HepG2 (cell line): ENCODE measurements around the gene LHFPL2. TPM values are rescaled to one million over a fixed set of nuclear protein-coding genes. Genes with fewer than 3 reads are reported as not detected.

Source experiments
- ADNP ChIP-seq: sonication (generic); formaldehyde crosslinking; IDR thresholded peaks from 2 replicates; pipeline ENCODE4 v1.4.0; 2020; ENCODE audit warnings: missing genetic modification reagents
- ARID3A ChIP-seq: IDR thresholded peaks from 2 replicates; pipeline ENCODE4 v1.6.1; 2012; ENCODE audit warnings: low read depth, low read length, improper control_type of control experiment
- ARID5B ChIP-seq: IDR thresholded peaks from 2 replicates; pipeline ENCODE4 v1.4.0; 2020; ENCODE audit warnings: mild to moderate bottlenecking, missing genetic modification reagents
- ATM ChIP-seq: fragments of 450-650 bp; IDR thresholded peaks from 2 replicates; pipeline ENCODE4 v1.7.1; 2017; ENCODE audit warnings: mild to moderate bottlenecking, borderline replicate concordance
- GMEB1 ChIP-seq: sonication (generic); formaldehyde crosslinking; IDR thresholded peaks from 2 replicates; pipeline ENCODE4 v1.5.1; 2020; ENCODE audit warnings: missing genetic modification reagents, mild to moderate bottlenecking, borderline replicate concordance
- HNF4A ChIP-seq: sonication (generic); formaldehyde crosslinking; IDR thresholded peaks from 2 replicates; pipeline ENCODE4 v1.4.0; 2020; ENCODE audit warnings: missing genetic modification reagents
- MEF2D ChIP-seq: sonication (generic); formaldehyde crosslinking; IDR thresholded peaks from 2 replicates; pipeline ENCODE4 v1.5.1; 2020; ENCODE audit warnings: mild to moderate bottlenecking, missing genetic modification reagents
- RERE ChIP-seq: IDR thresholded peaks from 2 replicates; pipeline ENCODE4 v1.6.1; 2016; ENCODE audit warnings: low read depth, missing genetic modification reagents, missing compliant biosample characterization
- RFXAP ChIP-seq: sonication (generic); formaldehyde crosslinking; IDR thresholded peaks from 2 replicates; pipeline ENCODE4 v1.4.0; 2020; ENCODE audit warnings: missing genetic modification reagents, borderline replicate concordance
- STAT6 ChIP-seq: sonication (generic); formaldehyde crosslinking; IDR thresholded peaks from 2 replicates; pipeline ENCODE4 v1.4.0; 2020; ENCODE audit warnings: missing genetic modification reagents, mild to moderate bottlenecking, borderline replicate concordance
- THAP11 ChIP-seq: IDR thresholded peaks from 2 replicates; pipeline ENCODE4 v1.6.1; 2016; ENCODE audit warnings: missing biosample characterization, missing genetic modification reagents
- ZBTB7A ChIP-seq: sonication (generic); formaldehyde crosslinking; IDR thresholded peaks from 2 replicates; pipeline ENCODE4 v1.8.0; 2022; ENCODE audit warnings: mild to moderate bottlenecking, missing genetic modification reagents
- ZNF746 ChIP-seq: sonication (generic); formaldehyde crosslinking; IDR thresholded peaks from 2 replicates; pipeline ENCODE4 v1.8.0; 2022; ENCODE audit warnings: mild to moderate bottlenecking, missing genetic modification reagents
- polyA plus RNA-seq, 8 experiments: library from polyadenylated mRNA; depleted of rRNA in 3 of 8; stranded (reverse) in 7 of 8; unstranded in 1 of 8; fragments of >200 nt; fragmentation: Illumina TruSeq in 4 of 8; extraction: Trizol in 4 of 8; gene quantifications; 2 replicates each; pipeline versions ENCODE4 v1.2.1 to v1.2.3, GENCODE V29; 2011 to 2016; ENCODE audit warnings: low read depth in 4 of 8, missing spikeins in 1 of 8, mixed read lengths in 1 of 8; ENCODE audit not compliant: insufficient read depth in 1 of 8
- total RNA-seq, 5 experiments: library from RNA; depleted of rRNA; stranded (reverse); fragments of >200 nt; fragmentation: Illumina TruSeq; extraction: Trizol; gene quantifications; 2 replicates each; pipeline ENCODE4 v1.2.3, GENCODE V29; 2016; ENCODE audit warnings: low read depth in 1 of 5

The LHFPL2 gene
- total and polyA plus RNA-seq, 2 of the 13 experiments (the other 11 are each of a cell fraction or from before 2014, with no cell fraction given), result 6.0 to 20.0 TPM

- peak; percentile 99 for TF ChIP-seq ARID5B (CRISPR knock-in tag)
- peak; percentile 63 for TF ChIP-seq THAP11 (CRISPR knock-in tag)
- no peak for TF ChIP-seq RFXAP (CRISPR knock-in tag)
- TF ChIP-seq ADNP (CRISPR knock-in tag), result no peak
- peak; percentile 82 for TF ChIP-seq ARID3A
- TF ChIP-seq GMEB1 (CRISPR knock-in tag), result peak; percentile 17; the same call in 1 of the 2 replicates
- no peak for TF ChIP-seq ZBTB7A (CRISPR knock-in tag)
- TF ChIP-seq ATM, result no peak
- peak; percentile 75 for TF ChIP-seq MEF2D (CRISPR knock-in tag)
- TF ChIP-seq ZNF746 (CRISPR knock-in tag), result no peak
- peak; percentile 68 for TF ChIP-seq HNF4A (CRISPR knock-in tag)
- TF ChIP-seq STAT6 (CRISPR knock-in tag), result no peak
- TF ChIP-seq RERE (CRISPR knock-in tag), result peak; percentile 75
Measured at GRCh38 chr5:78546276-78546996, 102.1 kb downstream of the LHFPL2 start (continued).
